T-helper 17 cell (primary cell): ENCODE results near the gene BCAS1. TPM values are rescaled to one million over a fixed set of nuclear protein-coding genes. Genes with fewer than 3 reads are reported as not detected.
"Not testable (repeated sequence)": the region's sequence is repeated elsewhere in the genome, so short reads cannot be mapped to it uniquely, and the experiment has no call there.

Experiments used
- ATAC-seq: fragments of 150-1000 bp; cut with Tn5 transposase; 2 replicates; pipeline ENCODE4 v1.10.0; 2021; ENCODE audit warnings: mild to moderate bottlenecking, moderate library complexity
- DNase-seq, 3 donors: peaks; one replicate each; pipeline versions ENCODE4 v3.0.0 to v3.0.0-alpha.2; 2020 to 2021
- H3K9me3 ChIP-seq: one replicate; pipeline ENCODE4 v1.7.0; 2013; ENCODE audit warnings: low read length, mild to moderate bottlenecking; ENCODE audit not compliant: control insufficient read depth, poor library complexity, severe bottlenecking
- H3K27ac Mint-ChIP-seq: one replicate; pipeline ENCODE4 v1.8.0; 2022; ENCODE audit warnings: mild to moderate bottlenecking, moderate library complexity, mixed read lengths
- H3K27me3 Mint-ChIP-seq: one replicate; pipeline ENCODE4 v1.8.0; 2022; ENCODE audit warnings: mixed read lengths
- H3K36me3 Mint-ChIP-seq: one replicate; pipeline ENCODE4 v1.8.0; 2022; ENCODE audit warnings: low read depth, mixed read lengths
- H3K4me1 Mint-ChIP-seq: one replicate; pipeline ENCODE4 v1.8.0; 2022; ENCODE audit warnings: mild to moderate bottlenecking, mixed read lengths
- H3K4me3 Mint-ChIP-seq: one replicate; pipeline ENCODE4 v1.8.0; 2022; ENCODE audit warnings: mild to moderate bottlenecking, moderate library complexity, mixed read lengths
- total RNA-seq, 4 donors: library from RNA in 2 of 4; stranded (reverse) in 2 of 4; gene quantifications; one replicate each; pipeline ENCODE4 v1.2.3 and lab custom pipeline; 2022 to 2026

The BCAS1 gene
- total RNA-seq, 2 donors from 2014 or later, result 0.27 TPM; not detected in 1

- ATAC-seq (no peak), DNase-seq (no peak)
- H3K27me3 Mint-ChIP-seq, result peaks cover 52% of the 10 kb centered on the region
- no peaks in the 10 kb centered on the region for H3K4me1 Mint-ChIP-seq
- no peaks in the 10 kb centered on the region for H3K9me3 ChIP-seq
- no peak overlapping the region for H3K27ac Mint-ChIP-seq
- peaks cover 2% of the 10 kb centered on the region for H3K36me3 Mint-ChIP-seq
- H3K4me3 Mint-ChIP-seq, result no peak overlapping the region
Observed at GRCh38 chr20:53986037-53986650, 84.2 kb downstream of the BCAS1 start.

DNA sequence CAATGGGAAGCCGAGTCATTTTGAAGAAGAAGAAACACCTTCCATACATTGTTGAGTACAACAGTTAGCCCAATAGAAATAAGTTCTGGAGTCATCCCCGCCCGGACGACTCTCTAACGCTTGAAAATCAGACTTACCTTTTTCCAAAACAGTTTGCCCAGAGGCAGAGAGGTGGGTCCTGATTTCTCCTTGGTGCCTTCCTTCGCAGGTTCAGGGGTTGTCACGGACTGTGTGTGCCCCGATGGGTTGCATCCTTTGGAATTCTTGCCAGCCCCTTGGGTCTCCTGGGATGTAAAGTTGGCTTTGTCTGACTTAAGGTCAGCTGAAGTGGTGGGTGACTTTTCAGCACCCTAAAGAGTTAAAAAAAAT lies 85.3 kb downstream of the BCAS1 start:
- no peak for DNase-seq
- no peaks in the 10 kb centered on the region for H3K4me1 Mint-ChIP-seq
- ATAC-seq, result no peak
- peaks cover 2% of the 10 kb centered on the region for H3K36me3 Mint-ChIP-seq
- H3K27me3 Mint-ChIP-seq, result peaks cover 45% of the 10 kb centered on the region
- no peak overlapping the region for H3K27ac Mint-ChIP-seq
- H3K9me3 ChIP-seq, result no peaks in the 10 kb centered on the region
- H3K4me3 Mint-ChIP-seq, result no peak overlapping the region

- H3K4me1 Mint-ChIP-seq, result no peaks in the 10 kb centered on the region
- H3K9me3 ChIP-seq, result no peaks in the 10 kb centered on the region
- DNase-seq, result no peak
- H3K4me3 Mint-ChIP-seq, result no peak overlapping the region
- H3K36me3 Mint-ChIP-seq, result peaks cover 1% of the 10 kb centered on the region
- ATAC-seq, result no peak
- peaks cover 40% of the 10 kb centered on the region for H3K27me3 Mint-ChIP-seq
- H3K27ac Mint-ChIP-seq, result no peak overlapping the region
Observed at GRCh38 chr20:53984356-53985149, 85.8 kb downstream of the BCAS1 start.

GRCh38 chr20:53983401-53983800 lies 87.0 kb downstream of the BCAS1 start:
- H3K9me3 ChIP-seq, result no peaks in the 10 kb centered on the region
- ATAC-seq (no peak), DNase-seq (no peak)
- no peak overlapping the region for H3K27ac Mint-ChIP-seq
- peaks cover 38% of the 10 kb centered on the region for H3K27me3 Mint-ChIP-seq
- H3K4me3 Mint-ChIP-seq, result no peak overlapping the region
- H3K36me3 Mint-ChIP-seq, result peaks cover 2% of the 10 kb centered on the region
- H3K4me1 Mint-ChIP-seq, result no peaks in the 10 kb centered on the region

GRCh38 chr20:53982624-53983023 lies 87.8 kb downstream of the BCAS1 start:
- Mint-ChIP-seq H3K27me3 (peaks cover 30% of the 10 kb centered on the region), H3K27ac (no peak overlapping the region), H3K36me3 (peaks cover 2% of the 10 kb centered on the region), H3K4me1 (no peaks in the 10 kb centered on the region), H3K4me3 (no peak overlapping the region)
- DNase-seq (no peak), ATAC-seq (no peak)
- H3K9me3 ChIP-seq, result no peaks in the 10 kb centered on the region

DNA sequence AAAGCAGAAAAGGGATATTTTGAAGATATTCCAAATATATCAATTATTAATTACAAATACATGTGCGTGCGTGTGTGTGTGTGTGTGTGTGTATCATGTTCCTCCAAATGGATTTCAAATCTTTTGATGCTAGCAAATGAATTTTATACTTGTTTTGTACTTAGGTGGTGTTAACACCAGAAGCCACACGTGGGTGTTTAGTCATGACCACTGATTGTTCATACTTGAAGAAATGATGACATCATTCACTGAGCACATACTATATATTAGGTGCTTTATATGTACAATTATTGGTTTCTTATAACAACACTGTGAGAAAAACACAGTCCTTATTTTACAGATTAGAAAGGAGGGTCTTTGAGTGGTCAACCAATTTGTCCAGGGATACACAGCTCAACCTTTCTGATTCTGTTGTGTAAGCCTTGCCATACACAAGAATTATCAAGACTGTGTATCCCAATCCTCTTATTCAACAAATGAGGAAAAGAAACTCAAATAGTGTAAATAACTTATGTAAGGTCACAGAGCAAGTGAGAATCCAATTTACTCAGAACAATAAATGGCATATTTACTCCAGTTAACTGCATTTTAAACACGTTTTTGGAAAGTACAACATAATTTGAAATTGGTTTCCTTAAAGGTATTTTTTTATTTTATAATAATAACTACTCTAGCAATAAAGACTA lies 88.5 kb downstream of the BCAS1 start:
- H3K27me3 Mint-ChIP-seq, result peaks cover 26% of the 10 kb centered on the region
- no peak overlapping the region for H3K27ac Mint-ChIP-seq
- no peaks in the 10 kb centered on the region for H3K4me1 Mint-ChIP-seq
- H3K9me3 ChIP-seq, result no peaks in the 10 kb centered on the region
- H3K4me3 Mint-ChIP-seq, result no peak overlapping the region
- ATAC-seq, result no peak
- peaks cover 2% of the 10 kb centered on the region for H3K36me3 Mint-ChIP-seq
- no peak for DNase-seq

GRCh38 chr20:53981130-53981529 lies 89.3 kb downstream of the BCAS1 start:
- no peaks in the 10 kb centered on the region for H3K9me3 ChIP-seq
- Mint-ChIP-seq H3K27ac (no peak overlapping the region), H3K36me3 (peaks cover 2% of the 10 kb centered on the region), H3K4me3 (no peak overlapping the region), H3K27me3 (peaks cover 23% of the 10 kb centered on the region), H3K4me1 (no peaks in the 10 kb centered on the region)
- DNase-seq, result no peak
- no peak for ATAC-seq

- no peak overlapping the region for H3K27ac Mint-ChIP-seq
- peaks cover 2% of the 10 kb centered on the region for H3K36me3 Mint-ChIP-seq
- no peak overlapping the region for H3K4me3 Mint-ChIP-seq
- no peaks in the 10 kb centered on the region for H3K9me3 ChIP-seq
- no peaks in the 10 kb centered on the region for H3K4me1 Mint-ChIP-seq
- H3K27me3 Mint-ChIP-seq, result peaks cover 17% of the 10 kb centered on the region
- DNase-seq (no peak), ATAC-seq (no peak)
Observed at GRCh38 chr20:53980031-53980465, 90.3 kb downstream of the BCAS1 start.

DNA sequence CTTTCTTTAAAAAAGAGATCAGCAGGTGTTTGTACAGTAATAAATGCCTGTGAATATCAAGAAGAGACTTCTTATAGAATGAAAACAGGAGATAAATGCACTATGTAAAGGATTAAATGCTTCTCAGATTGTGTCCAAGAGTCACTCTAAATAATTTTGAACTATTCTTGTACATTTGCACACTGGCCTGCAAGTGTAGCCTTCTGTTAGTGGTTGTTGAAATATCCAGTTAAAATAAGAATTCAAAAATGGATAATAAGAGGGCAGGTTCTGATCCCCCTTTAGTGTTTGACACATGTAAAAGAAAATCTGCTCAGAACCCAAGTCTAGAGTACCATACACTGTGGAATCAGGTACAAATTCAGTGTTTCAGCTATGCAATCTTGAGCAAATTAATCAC lies 91.9 kb downstream of the BCAS1 start:
- peaks cover 2% of the 10 kb centered on the region for H3K36me3 Mint-ChIP-seq
- no peak overlapping the region for H3K4me3 Mint-ChIP-seq
- no peaks in the 10 kb centered on the region for H3K4me1 Mint-ChIP-seq
- H3K27me3 Mint-ChIP-seq, result peaks cover 2% of the 10 kb centered on the region
- H3K27ac Mint-ChIP-seq, result no peak overlapping the region
- ATAC-seq (no peak), DNase-seq (no peak)
- H3K9me3 ChIP-seq, result no peaks in the 10 kb centered on the region

DNA sequence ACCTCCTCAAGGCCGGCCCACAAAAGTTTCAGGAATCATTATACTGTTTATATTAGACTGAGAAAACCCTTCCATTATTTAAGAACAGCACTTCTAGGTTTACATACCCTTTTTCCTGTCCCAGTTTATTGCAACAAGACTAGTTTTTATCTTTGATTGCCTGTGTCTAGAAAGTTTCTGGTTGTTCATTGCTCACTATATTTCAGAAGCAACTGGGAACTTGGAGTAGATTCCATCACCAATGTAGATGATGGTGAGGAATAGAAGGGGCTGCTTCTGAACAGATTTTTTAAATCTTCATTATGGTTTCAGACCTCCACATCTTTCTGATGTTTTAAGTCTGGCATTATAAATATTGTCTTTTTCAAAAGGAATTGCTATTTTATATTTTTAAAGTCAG lies 93.0 kb downstream of the BCAS1 start:
- DNase-seq, result no peak
- no peaks in the 10 kb centered on the region for H3K27me3 Mint-ChIP-seq
- H3K4me1 Mint-ChIP-seq, result no peaks in the 10 kb centered on the region
- H3K27ac Mint-ChIP-seq, result no peak overlapping the region
- H3K4me3 Mint-ChIP-seq, result no peak overlapping the region
- peaks cover 2% of the 10 kb centered on the region for H3K36me3 Mint-ChIP-seq
- H3K9me3 ChIP-seq, result no peaks in the 10 kb centered on the region
- no peak for ATAC-seq

DNA sequence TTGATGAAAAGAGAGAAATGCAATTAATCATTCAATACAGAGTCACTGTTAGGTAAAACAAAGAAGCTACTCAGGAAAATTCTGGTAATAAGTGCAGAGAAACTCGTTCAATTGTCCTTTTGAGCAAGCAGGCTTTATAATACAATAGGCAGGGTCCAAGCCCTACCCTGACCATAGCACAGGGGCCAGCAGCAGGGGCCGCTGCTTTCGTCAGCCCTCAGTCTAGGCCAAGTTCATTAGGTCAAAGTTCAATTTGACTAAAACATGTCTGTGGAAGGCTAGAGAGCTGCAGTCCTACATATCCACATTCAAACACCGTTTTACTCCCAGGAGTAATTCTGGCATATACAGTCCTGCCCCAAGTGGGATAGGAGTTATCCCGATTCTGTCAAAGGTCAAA lies 94.6 kb downstream of the BCAS1 start:
- no peak overlapping the region for H3K4me3 Mint-ChIP-seq
- DNase-seq (no peak), ATAC-seq (no peak)
- H3K36me3 Mint-ChIP-seq, result peaks cover 2% of the 10 kb centered on the region
- no peaks in the 10 kb centered on the region for H3K4me1 Mint-ChIP-seq
- H3K9me3 ChIP-seq, result no peaks in the 10 kb centered on the region
- no peak overlapping the region for H3K27ac Mint-ChIP-seq
- H3K27me3 Mint-ChIP-seq, result no peaks in the 10 kb centered on the region

- H3K4me3 Mint-ChIP-seq, result no peak overlapping the region
Observed at GRCh38 chr20:53974785-53975555, 95.4 kb downstream of the BCAS1 start.

DNA sequence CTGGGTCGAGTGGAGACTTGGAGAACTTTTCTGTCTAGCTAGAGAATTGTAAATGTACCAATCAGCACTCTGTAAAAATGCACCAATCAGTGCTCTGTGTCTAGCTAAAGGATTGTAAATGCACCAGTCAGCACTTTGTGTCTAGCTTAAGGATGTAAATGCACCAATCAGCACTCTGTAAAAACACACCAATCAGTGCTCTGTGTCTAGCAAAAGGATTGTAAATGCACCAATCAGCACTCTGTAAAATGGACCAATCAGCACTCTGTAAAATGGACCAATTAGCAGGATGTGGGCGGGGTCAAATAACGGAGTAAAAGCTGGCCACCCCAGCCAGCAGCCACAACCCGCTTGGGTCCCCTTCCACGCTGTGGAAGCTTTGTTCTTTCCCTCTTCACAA lies 96.5 kb downstream of the BCAS1 start:
- not testable (repeated sequence) for H3K36me3 Mint-ChIP-seq, H3K4me1 Mint-ChIP-seq, H3K27me3 Mint-ChIP-seq, H3K27ac Mint-ChIP-seq, DNase-seq, H3K9me3 ChIP-seq, H3K4me3 Mint-ChIP-seq, ATAC-seq

More at GRCh38 chr20:53974785-53975555, 95.4 kb downstream of the BCAS1 start:
- Mint-ChIP-seq H3K36me3 (peaks cover 2% of the 10 kb centered on the region), H3K4me1 (no peaks in the 10 kb centered on the region), H3K27ac (no peak overlapping the region), H3K27me3 (no peaks in the 10 kb centered on the region)
- ATAC-seq (no peak), DNase-seq (no peak)
- H3K9me3 ChIP-seq, result no peaks in the 10 kb centered on the region
